ENCODE measurements around the gene CD200R1L.

Gene CD200R1L

GRCh38 chr3:112848196-112848595 lies 1.5 kb upstream of the CD200R1L start:
- no peak overlapping the region for H3K27ac Mint-ChIP-seq
- H3K4me1 Mint-ChIP-seq = no peaks in the 10 kb centered on the region

GRCh38 chr3:112847692-112848091 lies 1.0 kb upstream of the CD200R1L start:
- Mint-ChIP-seq H3K36me3 (ENCODE audit: low read depth) (no peaks in the 10 kb centered on the region), H3K27me3 (ENCODE audit: low read depth) (no peaks in the 10 kb centered on the region), H3K4me3 (no peak overlapping the region), H3K27ac (no peak overlapping the region), H3K4me1 (no peaks in the 10 kb centered on the region), H3K9me3 (peaks cover 38% of the 10 kb centered on the region)
- TF ChIP-seq, protein P1, sequence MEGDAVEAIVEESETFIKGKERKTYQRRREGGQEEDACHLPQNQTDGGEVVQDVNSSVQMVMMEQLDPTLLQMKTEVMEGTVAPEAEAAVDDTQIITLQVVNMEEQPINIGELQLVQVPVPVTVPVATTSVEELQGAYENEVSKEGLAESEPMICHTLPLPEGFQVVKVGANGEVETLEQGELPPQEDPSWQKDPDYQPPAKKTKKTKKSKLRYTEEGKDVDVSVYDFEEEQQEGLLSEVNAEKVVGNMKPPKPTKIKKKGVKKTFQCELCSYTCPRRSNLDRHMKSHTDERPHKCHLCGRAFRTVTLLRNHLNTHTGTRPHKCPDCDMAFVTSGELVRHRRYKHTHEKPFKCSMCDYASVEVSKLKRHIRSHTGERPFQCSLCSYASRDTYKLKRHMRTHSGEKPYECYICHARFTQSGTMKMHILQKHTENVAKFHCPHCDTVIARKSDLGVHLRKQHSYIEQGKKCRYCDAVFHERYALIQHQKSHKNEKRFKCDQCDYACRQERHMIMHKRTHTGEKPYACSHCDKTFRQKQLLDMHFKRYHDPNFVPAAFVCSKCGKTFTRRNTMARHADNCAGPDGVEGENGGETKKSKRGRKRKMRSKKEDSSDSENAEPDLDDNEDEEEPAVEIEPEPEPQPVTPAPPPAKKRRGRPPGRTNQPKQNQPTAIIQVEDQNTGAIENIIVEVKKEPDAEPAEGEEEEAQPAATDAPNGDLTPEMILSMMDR (IDR thresholded peaks at IDR 0.05; ENCODE audit: unreplicated experiment in 3 of 3) = no peak

More at GRCh38 chr3:112848196-112848595, 1.5 kb upstream of the CD200R1L start:
- Mint-ChIP-seq H3K27me3 (ENCODE audit: low read depth) (no peaks in the 10 kb centered on the region), H3K9me3 (peaks cover 35% of the 10 kb centered on the region), H3K36me3 (ENCODE audit: low read depth) (no peaks in the 10 kb centered on the region), H3K4me3 (no peak overlapping the region)
- TF ChIP-seq, protein P1 (IDR thresholded peaks at IDR 0.05; ENCODE audit: unreplicated experiment in 3 of 3) = no peak

DNA sequence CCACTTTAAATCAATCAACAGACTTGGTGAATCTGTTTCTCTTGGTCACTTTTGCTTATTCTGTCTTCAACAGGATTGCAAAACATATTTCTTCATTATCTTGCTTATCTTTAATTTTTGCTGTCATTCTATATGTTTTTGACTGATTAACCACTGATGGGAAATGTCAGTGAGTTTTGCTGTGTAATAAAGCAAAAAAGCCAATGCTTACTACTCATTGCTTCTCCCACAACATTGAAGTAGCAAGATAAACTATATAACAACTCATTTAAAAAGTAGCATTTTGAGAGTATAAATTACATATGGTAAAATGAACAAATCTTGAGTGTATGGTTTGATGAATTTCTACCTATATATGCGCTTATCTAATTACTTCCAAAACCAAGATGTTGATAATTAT lies 892 bp downstream of the CD200R1L start:
- Mint-ChIP-seq H3K27me3 (ENCODE audit: low read depth) (no peaks in the 10 kb centered on the region), H3K36me3 (ENCODE audit: low read depth) (no peaks in the 10 kb centered on the region), H3K4me1 (no peaks in the 10 kb centered on the region), H3K9me3 (peaks cover 25% of the 10 kb centered on the region), H3K4me3 (no peak overlapping the region), H3K27ac (no peak overlapping the region)
- TF ChIP-seq, protein P1 (IDR thresholded peaks at IDR 0.05; ENCODE audit: unreplicated experiment in 3 of 3) = no peak

GRCh38 chr3:112829046-112829445 lies 17.6 kb downstream of the CD200R1L start:
- no peaks in the 10 kb centered on the region for H3K27me3 Mint-ChIP-seq (ENCODE audit: low read depth)
- H3K36me3 Mint-ChIP-seq (ENCODE audit: low read depth) = no peaks in the 10 kb centered on the region
- no peaks in the 10 kb centered on the region for H3K4me1 Mint-ChIP-seq
- H3K27ac Mint-ChIP-seq = no peak overlapping the region
- no peaks in the 10 kb centered on the region for H3K9me3 Mint-ChIP-seq
- TF ChIP-seq, protein P1 (IDR thresholded peaks at IDR 0.05; ENCODE audit: unreplicated experiment in 3 of 3) = no peak
- H3K4me3 Mint-ChIP-seq = no peak overlapping the region

DNA sequence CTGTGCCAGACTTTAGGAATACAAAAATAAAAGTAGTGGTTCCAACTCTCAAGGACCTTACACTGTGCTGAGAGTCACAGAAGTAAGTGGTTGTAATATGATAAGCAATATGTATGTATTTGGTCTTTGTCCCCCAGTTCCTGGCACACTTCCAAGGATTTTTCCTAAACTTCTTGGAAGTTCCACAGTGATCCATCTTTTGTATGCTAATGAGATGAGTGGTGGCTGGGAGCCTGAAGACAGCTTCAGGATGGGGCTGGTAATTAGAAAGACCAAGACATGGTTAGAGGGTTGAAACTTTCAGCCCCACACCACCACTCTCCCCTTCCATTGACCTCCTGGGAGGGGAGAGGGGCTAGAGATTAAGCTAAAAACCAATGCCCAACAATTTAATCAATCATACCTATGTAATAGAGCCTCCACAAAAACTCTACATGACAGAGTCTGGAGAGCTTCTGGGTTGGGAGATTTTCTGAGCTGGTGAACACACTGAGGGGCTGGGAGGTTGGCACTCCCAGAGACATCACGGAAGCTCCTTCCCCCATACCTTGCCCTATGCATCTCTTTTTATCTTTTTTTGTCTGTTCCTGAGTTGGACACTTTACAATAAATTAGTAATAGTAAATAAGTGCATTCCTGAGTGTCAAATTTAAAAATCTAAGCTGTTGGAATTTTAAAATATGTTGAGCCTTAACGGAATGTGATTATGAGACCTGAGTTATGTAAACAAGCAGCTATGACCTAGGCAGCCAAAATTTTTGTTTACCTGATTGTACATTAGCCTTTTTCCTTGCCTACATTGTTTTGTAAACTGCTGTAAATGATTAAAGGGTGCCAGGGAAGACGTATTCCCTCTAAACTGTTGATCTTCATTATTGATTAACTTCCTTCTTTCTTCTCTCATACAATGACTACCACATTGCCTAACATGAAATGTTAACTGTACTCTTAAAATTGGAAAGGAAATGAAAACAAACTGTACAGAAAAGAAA lies 24.3 kb downstream of the CD200R1L start:
- TF ChIP-seq, protein P1 (IDR thresholded peaks at IDR 0.05; ENCODE audit: unreplicated experiment in 3 of 3) = no peak
- Mint-ChIP-seq H3K4me1 (peaks cover 5% of the 10 kb centered on the region), H3K36me3 (ENCODE audit: low read depth) (no peaks in the 10 kb centered on the region), H3K9me3 (no peaks in the 10 kb centered on the region), H3K4me3 (no peak overlapping the region), H3K27me3 (ENCODE audit: low read depth) (no peaks in the 10 kb centered on the region), H3K27ac (no peak overlapping the region)
